ENCODE results near the gene CRP.
"Not testable (repeated sequence)": the region's sequence is repeated elsewhere in the genome, so short reads cannot be mapped to it uniquely, and the experiment has no call there.

Gene CRP, protein sequence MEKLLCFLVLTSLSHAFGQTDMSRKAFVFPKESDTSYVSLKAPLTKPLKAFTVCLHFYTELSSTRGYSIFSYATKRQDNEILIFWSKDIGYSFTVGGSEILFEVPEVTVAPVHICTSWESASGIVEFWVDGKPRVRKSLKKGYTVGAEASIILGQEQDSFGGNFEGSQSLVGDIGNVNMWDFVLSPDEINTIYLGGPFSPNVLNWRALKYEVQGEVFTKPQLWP

DNA sequence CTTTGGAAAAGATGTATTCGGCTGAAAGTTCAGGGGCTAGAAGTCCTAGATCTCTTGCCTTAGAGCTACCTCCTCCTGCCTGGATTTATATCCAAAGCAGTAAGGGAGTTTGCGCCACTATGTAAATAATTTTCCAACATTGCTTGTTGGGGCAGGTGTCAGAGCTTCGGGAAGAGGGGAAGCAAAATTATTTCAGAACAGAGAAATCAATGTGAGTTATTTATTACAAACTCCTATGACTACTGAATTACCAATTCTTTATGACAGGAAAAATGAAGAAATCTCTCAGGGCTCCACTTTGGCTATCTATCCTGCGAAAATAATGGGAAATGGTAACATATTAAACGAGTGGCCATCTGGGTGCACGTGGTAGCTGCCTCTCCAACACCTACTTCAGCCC lies at the start of gene CRP:
TSS of gene CRP (minus strand) at position 61 of the 400 bp plus-strand sequence. CDS start 104 bp downstream, outside the sequence.
- no peak for ATAC-seq

DNA sequence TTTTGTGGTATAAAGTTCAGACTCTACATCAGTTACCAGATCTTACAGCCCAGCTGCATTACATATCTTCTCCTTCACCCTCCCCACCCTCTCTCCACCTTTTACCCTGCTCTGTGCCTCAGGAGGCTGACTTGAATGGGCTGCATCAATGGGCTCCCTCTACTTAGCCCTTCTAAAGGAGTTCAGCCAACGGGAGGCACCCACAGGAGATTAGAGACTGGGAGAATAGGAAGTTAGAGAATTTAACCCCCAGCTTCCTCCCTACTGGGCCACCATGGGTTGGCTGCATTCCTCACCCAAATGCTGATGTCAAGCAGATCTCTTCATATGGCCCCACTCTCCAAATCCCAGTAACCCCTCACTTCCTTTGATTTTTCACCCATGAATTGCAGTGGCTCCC lies 49.3 kb upstream of the CRP start:
- no peak for ATAC-seq

DNA sequence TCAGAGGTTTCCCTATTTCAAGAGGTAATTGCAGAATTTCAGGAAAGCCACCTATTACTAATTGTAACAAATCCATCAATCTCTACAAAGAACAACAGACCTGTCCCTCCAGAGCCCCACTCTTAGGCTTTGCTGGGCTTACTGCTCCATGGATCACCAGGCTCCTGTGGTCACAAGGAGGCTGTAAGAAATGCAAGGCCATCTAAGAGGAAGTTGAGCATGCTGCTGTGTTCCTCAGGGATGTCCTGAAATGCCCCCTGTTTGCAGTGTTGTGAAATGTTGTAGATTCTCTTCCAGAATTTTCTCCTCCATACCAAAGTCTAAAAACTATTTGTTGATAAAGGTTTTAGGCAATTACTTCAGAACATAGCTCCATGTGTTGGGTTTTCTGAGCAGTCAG lies 42.0 kb upstream of the CRP start:
- ATAC-seq, result no peak

DNA sequence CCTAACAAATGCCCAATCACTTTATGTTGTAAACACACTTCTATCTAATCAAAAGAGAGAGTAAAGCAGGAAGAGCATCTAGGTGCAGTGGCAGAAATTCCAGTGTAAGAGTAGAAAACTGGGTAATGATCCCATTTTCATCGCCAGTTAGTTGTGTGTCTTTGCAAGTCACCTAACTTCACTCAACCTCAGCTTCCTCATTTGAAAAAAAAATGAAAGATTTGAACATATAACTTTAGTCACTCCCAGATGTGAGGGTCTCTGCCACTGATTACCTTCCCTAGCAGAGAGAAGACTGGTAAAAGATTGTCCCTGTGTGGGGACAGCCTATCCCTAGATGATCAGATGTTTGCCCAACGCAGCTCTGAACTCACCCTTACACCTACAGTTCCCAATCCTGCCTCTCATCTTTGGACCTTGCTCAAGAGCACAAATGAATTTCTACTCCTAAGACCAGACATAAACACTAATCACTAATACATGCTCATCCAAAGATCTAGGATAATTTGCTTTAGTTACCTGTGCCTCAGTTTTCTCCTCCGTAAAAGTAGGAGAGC lies 41.1 kb upstream of the CRP start:
- no peak for ATAC-seq

DNA sequence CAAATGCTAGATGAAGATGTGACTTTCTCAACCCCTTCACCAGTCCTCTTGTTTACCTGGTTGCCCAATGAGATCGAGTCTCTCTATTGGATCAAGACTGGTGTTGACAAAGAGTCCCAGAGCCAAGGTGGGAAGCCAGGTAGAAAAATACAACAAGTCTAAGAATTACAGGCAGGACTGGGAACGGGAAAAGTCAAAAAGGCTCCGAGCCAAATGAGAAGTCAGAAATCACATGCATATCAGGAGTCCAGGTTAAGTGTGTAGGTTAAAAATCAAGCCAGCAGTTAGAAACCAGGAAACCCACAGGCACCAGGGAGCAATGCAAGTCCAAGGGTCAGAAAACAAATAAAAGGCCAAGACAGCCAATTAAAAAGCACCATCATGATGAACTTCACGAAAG lies 39.0 kb upstream of the CRP start:
- ATAC-seq, result no peak

DNA sequence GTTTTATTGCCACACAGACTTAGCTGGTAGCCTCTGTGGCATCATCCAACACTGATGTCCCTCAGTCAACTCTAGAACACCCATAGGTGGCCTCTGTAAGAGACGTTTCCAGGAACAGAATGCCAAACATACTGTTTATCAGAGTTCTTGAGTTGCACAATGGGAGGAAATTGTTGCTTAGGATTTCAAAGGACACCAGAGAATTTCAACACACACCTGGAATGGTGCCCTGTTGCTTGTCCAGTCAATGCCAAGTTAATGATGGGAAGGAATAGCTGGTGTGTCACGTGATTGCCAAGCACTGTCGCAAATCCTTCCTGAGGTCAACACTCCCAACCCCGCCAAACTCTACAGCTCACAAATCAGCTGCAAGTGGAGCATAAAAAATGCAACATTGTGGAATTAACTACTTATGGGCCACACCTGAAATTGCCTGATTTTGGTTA lies 37.8 kb upstream of the CRP start:
- ATAC-seq, result no peak

DNA sequence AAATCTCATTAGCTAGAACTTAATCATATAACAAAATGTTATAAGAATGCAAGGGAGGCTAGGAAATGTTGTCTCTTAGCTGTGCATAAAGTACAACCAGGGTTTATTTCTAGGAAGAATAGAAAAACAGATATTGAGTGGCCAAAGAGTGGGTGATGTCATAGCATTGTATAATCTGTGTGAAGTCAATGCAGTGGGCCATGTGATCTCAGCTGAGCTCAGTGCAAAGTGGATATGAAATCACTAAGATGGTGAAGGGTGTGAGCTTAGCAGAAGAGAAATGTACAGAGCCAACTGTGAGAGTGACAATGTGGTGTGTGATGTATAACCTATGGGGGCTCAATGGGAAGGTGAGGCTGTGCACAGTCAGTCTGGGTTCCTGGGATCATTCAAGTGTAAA lies 36.6 kb upstream of the CRP start:
- no peak for ATAC-seq

DNA sequence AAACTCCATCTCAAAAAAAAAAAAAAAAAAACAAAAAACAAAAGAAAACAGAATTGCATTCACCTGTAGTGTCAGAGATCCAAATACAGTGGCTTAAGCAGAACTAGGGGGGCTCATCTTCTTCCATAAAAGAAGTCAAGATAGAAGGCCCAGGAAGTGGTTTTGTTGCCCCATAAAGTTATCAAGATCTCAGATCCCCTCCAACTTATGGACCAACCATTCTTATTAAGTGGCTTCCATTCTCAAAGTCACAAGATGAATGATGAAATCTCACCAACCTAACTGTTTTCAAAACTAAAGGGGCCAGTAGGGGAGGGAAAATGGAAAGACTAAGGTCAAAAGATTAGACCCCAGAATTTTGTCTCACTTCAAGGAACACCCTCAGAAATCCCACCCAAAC lies 36.2 kb upstream of the CRP start:
- no peak for ATAC-seq

DNA sequence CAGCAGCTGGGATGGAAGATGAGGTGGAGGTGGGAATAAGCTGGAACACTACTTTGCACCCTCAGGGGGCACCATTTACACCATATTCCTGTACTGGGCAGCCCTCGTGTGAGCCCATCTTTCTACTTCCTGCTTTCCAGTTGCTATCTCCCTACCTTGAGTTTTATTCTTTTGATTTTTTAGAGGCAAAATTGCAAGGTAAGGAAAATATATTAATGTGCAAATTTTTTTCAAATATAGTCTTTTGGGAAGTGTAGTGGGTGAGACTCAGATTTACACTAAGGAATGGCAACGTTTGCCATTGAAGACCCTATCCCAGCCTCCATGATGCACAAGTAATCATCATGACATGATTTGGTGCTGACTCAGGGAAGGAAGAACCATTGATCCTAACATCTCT lies 35.2 kb upstream of the CRP start:
- no peak for ATAC-seq

DNA sequence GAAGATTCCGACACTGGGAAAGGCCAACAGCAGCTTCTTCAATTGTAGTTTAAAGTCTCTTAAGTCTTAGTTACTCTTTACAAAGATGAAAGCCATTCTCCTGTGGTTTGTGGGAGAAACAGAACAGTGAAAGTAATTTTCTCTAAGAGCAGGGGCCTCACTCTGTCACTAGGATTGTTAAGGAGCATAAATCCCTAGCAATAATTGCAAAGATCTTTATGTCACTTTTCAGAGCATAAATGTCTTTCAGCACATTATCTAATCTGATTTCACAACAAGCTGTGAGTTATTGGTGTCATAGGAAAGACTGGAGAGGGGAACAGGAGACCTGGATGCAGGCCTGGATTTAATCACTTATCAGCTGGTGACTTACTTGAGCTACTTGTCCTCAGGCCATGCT lies 34.0 kb upstream of the CRP start:
- no peak for ATAC-seq

DNA sequence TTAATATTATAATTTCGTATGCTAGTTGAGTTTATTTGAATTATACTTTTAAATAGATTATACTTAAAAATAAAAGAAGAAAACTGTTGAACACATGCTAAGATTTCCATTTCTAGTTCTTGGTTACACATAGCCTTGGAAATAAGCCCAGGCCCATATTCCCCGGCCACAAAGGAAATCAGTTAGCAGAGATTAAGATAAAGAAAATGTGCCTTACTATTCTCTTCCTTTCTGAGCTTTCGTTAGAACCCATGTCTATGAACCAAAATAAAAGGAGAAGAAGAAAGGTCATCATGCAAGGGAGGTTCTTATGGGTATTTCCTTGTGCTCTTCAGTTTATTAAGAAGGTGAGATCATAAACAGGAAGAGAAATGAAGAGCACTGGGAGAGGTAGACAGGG lies 32.3 kb upstream of the CRP start:
- no peak for ATAC-seq

DNA sequence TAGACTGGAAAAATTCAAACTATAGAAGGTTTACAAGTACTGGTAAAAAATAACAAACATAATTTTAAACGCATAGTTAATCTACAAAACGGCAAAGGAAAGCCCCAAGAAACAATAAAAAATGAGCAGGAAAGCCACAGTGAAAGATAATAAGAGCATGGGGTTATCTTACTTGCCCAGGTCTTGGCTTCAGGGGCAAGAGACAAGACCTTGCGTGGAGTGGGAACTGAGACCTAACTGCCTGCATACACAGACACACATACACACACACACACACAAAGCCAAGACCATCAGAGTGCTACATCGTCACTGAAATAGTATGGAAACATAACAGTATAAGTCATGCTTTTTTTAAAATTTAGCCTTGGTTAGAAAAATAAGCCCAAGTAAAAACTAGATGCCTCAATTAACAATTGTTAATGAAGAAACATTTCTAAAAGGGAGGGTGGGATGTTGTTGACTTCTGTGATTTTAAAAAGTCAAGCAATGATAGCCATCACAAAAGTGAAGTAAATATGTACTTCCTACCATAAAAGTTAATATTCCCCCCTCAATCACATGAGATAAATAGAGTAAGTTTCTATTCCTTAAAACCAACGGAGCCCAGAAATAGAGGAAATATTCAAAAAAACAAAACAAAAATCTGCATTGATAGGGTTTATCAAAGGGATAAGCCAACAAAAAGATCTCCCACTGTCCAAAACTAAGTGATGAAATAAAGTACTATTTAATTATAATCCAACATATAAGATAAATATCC lies 29.4 kb upstream of the CRP start:
- ATAC-seq, result no peak

DNA sequence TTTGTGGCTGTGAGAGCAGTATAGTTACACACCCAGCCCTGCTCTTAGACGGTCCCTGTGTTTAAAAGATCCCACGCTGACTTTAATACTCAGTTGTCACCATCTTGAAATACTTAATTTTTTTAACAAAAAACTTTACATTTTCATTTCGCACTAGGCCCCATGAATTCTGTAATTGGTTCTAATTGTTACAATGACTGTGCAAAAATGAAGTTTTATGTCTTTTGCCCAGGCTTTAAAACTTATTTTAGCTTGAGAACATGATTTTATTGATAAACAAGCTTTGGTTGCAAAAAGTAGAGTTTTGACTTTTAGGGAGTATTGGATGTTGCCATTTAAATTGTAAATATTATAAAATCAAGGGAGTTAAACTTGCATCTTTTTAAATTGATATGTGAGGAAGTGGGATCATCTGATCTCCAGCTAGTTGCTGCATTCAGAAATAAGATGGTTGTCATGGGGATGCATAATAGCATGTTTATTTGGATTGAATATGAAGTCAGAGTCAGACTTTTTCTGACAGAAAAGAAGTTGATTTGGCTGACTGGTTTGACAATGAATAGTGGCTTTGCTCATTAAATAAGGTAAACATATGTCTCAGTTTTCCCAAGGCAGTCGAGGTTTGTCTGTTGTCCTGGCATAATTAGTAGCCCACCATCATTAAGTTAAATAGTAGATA lies 23.0 kb upstream of the CRP start:
- ATAC-seq, result no peak

DNA sequence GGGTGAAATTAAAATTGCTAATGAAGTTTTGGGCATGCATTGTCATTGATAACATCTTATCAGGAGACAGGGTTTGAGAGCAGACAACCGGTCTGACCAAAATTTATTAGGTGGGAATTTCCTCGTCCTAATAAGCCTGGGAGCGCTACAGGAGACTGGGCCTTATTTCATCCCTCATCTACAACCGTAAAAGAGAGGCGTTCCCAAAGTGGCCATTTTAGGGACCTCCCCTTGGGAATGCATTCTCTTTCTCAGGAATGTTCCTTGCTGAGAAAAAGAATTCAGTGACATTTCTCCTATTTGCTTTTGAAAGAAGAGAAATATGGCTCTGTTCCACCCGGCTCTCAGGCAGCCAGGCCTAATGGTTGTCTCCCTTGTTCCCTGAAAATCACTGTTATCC lies 8.8 kb upstream of the CRP start:
- not testable (repeated sequence) for ATAC-seq

DNA sequence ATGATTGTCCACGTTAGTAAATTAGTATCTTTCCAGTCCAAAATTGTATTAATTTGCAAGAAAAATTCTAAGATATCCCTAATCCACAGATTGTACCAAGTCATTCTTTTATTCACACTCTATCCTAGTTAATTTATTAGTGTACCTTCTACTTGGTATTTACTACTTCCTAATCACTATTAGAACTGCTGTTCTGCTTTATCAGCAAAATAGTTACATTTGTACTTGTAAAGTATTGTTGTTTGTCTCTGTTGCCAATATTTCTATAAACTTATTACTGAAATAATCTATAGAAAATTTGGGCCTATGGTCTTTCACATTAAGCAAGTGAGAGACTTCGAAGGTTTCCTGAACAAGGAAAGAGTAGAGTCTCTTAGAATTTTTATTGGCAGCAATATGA lies 5.6 kb upstream of the CRP start:
- no peak for ATAC-seq

DNA sequence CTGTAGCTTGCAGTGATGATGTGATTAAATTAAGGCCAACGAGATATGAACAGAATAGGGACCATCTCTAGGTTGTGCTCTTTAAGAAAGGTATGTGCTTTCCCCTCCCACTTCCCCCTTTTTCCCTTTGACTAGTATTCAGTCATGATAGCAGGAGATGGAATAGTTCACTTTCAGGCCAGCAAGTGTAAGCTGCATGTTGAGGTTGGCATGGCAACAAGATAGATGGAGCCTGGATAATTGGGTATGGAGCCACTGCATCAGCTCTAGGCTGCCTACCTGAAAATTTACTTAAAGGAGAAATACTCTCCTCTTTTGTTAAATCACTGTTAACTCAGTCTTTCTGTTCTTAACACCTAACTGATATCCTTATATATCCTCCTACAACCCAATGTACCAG lies 1.5 kb upstream of the CRP start:
- ATAC-seq, result no peak

DNA sequence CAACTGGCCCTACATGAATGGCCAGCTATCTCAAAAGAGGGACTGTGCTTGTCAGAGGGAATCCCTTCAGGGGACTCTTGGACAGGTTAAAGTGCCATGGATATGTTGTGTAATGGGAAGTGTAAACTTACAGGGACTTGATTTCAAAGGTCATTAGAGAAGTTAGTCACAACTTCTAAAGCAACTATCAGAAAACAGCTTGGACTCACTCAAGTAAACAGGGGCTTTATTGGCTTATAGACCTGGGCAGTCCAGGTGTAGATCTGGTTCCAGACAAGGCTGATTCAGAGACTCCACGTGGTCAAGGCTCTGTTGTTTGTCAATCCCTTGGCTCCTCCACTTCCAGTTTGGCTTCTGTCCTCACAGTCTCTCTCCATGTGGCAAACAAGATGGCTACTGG lies 2.3 kb downstream of the CRP start:
- ATAC-seq, result no peak

DNA sequence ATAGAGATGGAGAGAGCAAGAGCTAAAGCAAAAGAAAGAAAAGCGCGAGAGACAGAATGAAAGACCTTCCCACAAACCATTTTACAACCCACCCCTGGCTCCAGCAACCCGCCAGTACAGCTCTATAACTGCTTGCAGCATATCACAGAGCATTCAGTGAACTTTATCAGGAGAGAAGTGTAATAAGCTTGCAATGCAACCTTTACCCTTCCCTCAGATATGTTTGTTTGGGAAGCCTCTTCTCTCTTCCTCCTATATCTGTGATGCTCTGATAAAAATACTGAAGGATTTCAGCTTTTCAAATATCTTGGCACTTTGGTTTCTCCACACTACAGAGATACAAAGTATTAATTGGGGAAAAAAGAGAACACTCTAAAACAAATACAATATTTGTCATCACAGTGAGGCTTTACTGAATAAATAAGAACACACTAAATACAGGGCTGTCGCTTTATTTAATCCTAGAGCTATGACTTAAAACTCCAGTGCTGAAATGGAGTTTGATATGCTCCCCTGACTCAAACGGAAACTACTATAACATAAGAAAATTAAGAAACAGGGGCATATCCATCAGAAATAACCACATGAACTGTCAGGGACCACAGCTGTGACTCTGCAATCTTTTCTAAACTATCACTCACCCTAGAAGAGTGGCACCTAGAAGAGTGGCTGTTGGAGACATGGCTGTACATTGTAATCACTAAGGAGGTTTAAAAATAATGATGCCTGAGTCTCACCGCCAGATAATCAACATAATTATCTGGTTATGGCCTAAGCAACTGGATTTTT lies 6.7 kb downstream of the CRP start:
- no peak for ATAC-seq

DNA sequence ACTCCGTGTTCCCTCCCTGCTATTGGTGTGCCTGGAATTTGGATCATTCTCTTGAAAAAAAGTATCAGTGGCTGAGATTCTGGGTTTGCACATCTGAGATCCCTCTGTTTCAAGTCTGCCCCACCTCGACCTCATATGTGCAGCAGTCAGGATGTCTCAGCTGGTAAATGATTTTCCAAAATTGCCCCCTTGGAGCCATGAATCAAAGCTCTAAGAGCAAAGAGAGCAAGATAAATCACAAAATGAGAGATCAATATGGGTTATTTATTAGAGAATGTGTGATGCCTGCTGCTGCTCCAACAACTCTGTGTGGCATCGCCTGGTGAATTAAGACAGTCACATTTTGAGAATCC lies 8.5 kb downstream of the CRP start:
- no peak for ATAC-seq

DNA sequence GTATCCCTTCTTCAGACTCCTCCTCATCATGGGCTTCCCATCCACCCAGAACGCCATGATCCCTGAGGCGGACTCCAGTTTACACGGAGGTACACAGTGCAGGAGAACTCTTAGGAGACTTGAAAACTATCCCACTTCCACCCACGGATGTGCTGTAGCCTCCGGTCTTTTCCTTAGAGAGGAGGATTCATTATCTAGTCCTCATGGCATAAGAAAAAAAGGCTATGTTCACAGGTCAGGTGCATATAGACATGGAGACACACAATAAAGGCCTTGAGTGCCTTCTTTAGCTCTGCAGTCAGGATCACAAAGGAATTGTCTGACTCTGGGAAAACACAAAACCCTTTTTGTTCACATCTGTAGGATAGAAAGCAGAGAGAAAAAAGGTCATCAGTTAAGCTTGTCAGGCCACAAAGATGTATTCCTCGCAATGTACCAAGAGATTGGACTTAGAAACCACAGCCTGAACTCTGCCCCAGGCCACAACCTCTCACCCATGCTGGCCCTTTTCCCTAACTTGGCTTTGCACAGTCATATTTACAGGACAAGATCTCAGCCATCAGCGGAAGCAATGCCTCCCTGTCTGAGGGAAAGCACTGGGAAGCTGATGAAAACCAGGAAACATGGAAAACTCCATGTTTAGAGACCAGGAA lies 9.0 kb downstream of the CRP start:
- no peak for ATAC-seq

DNA sequence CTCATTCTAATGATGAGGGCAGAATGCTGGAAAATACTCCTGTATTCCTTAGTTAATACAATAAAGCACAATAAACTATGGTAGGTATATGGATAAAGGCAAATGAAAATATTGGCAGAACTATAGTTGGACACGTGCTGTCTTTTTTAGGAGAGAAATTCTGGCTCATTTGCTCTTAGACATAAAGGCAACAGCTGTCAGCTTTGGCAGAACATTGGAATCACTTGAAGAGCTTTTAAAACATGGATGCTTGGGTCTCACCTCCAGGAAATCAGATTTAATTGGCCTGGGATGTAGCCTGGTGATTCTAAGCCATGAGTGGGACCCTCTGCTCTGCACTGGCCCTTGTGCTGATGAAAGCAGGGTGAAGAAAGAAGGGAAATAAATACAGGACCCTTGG lies 9.9 kb downstream of the CRP start:
- ATAC-seq, result no peak

DNA sequence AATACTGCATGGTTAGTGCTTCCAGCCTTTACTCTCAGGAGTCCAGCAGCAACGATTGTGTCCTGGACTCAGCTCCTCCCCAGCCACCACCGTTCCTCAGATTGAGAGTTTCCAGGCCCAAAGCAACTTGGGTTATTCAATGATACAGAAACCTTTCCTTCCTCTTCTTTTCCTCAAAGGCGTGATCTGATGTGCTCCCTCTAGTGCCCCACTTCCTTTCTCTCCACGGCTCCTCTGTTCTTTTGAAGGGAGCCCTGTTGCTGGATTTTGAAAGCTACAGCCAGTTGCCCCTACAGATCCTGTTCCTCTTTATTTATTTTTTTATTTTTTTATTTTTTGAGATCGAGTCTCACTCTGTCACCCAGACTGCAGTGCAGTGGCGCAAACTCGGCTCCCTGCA lies 14.1 kb downstream of the CRP start:
- ATAC-seq, result no peak

DNA sequence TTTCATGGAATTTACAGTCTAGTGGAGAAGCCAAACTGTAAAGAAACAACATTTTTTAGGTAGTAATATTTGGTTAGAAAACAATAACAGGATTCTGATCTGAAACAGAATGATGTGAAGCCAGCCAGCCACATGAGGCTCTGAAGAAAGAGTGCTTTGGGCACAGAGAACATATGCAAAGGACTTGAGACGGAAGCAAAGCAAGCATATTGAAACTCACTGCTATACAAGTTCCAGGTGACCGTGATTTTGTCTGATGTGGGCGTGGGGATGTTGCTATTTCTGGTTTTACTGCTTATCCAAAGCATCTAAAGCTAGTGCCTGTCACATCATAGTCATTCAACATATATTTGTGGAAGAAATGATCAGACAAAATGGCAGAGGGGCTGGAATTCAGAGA lies 14.7 kb downstream of the CRP start:
- ATAC-seq, result no peak
